Measurements from ENCODE around the gene UGT3A2. TPM values are rescaled to one million over a fixed set of nuclear protein-coding genes. Genes with fewer than 3 reads are reported as not detected.

Gene UGT3A2
- total and polyA plus RNA-seq, 2 of the 8 experiments (the other 6 are each of a cell fraction or from before 2014, with no cell fraction given): 19.4 to 28.8 TPM

GRCh38 chr5:36031223-36031622 lies 35.5 kb downstream of the UGT3A2 start (continued):
- TF ChIP-seq NRF1 (IDR thresholded peaks at IDR 0.05; ENCODE audit: low read depth, low read length): no peak
- no peak for TF ChIP-seq CHD2 (IDR thresholded peaks at IDR 0.05; ENCODE audit: low read length)
- no peak for TF ChIP-seq SRF (IDR thresholded peaks at IDR 0.05; ENCODE audit: low read depth, low read length)

All from H1 (cell line).